ENCODE results near the gene HEPACAM. TPM values are rescaled to one million over a fixed set of nuclear protein-coding genes. Genes with fewer than 3 reads are reported as not detected.
A peak's percentile ranks its signal among the peaks of the same experiment; 100 is the strongest.
"Not testable (repeated sequence)": the region's sequence is repeated elsewhere in the genome, so short reads cannot be mapped to it uniquely, and the experiment has no call there.

HEPACAM gene
- total RNA-seq, 1 experiment from 2014 or later = not detected

DNA sequence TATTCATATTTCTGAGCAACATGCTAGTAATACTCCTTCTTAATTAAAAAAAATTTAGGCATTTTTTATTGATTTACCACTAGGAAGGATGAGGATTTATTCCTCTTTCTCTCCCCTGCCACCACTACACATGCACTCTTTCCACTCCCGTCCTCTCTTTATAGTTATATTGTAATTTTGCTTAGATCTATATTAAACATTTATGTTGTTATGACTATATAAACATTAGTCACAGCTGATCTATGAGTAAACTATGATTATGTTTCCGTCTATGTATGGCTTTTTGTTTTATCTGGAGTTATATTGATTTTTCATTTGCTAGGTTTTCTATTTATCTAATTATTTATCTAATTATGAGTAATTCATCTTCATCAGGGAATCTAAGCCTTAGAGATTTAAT lies 36.0 kb upstream of the HEPACAM start:
- no peak overlapping the region for H3K4me2 ChIP-seq (ENCODE audit: low read depth, low read length, poor library complexity, severe bottlenecking)
- no peaks in the 10 kb centered on the region for H4K20me1 ChIP-seq (ENCODE audit: insufficient read depth, low read depth, low read length)
- no peak overlapping the region for H3K4me3 ChIP-seq (ENCODE audit: low read length)
- H3K9me3 ChIP-seq (ENCODE audit: low read length) = no peaks in the 10 kb centered on the region
- no peaks in the 10 kb centered on the region for H3K4me1 ChIP-seq (ENCODE audit: low read length)
- no peak overlapping the region for H3K27ac ChIP-seq (ENCODE audit: low read length)
- H3K9me2 ChIP-seq (replicated peaks; ENCODE audit: insufficient read depth, low read length) = no peaks in the 10 kb centered on the region
- no peaks in the 10 kb centered on the region for H3K27me3 ChIP-seq (ENCODE audit: low read length)
- H3K36me3 ChIP-seq (ENCODE audit: insufficient read depth, low read length) = no peaks in the 10 kb centered on the region
- no peaks in the 10 kb centered on the region for H3K79me2 ChIP-seq (ENCODE audit: low read length)
- no peak overlapping the region for H2AFZ ChIP-seq (ENCODE audit: low read length)
- no peak for DNase-seq
- no peak overlapping the region for H3K9ac ChIP-seq (ENCODE audit: low read length)

DNA sequence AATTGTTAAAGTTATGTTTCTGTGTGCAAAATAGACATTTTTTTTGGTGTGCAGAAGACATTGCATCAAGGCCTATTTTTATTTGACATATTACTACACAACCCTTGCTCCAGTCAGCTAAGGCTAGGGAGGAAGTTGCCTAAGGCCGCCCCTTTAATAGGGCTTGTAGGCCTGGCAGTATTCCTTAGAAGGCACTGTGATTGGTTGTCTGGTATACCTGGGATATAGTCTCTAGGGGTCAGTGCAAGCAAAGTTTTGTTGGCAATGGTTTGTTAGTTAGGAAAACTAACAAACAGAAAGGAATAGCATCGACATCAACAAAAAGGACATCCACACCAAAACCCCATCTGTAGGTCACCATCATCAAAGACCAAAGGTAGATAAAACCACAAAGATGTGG lies 35.1 kb upstream of the HEPACAM start:
- H3K4me2 ChIP-seq (ENCODE audit: low read depth, low read length, poor library complexity, severe bottlenecking) = no peak overlapping the region

DNA sequence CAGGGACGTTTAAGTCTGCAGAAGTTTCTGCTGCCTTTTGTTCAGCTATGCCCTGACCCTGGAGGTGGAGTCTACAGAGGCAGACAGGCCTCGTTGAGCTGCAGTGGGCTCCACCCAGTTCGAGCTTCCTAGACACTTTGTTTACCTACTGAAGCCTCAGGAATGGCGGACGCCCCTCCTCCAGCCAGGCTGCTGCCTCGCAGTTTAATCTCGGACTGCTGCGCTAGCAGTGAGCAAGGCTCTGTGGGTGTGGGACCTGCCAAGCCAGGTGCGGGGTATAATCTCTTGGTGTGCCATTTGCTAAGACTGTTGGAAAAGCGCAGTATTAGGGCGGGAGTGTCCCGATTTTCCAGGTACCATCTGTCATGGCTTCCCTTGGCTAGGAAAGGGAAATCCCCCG lies 32.4 kb upstream of the HEPACAM start:
- not testable (repeated sequence) for H3K9ac ChIP-seq (ENCODE audit: low read length); H3K4me1 ChIP-seq (ENCODE audit: low read length); H4K20me1 ChIP-seq (ENCODE audit: insufficient read depth, low read depth, low read length); H2AFZ ChIP-seq (ENCODE audit: low read length); H3K27ac ChIP-seq (ENCODE audit: low read length); H3K79me2 ChIP-seq (ENCODE audit: low read length); H3K4me2 ChIP-seq (ENCODE audit: low read depth, low read length, poor library complexity, severe bottlenecking); DNase-seq; H3K4me3 ChIP-seq (ENCODE audit: low read length); H3K9me3 ChIP-seq (ENCODE audit: low read length); H3K27me3 ChIP-seq (ENCODE audit: low read length); H3K36me3 ChIP-seq (ENCODE audit: insufficient read depth, low read length); H3K9me2 ChIP-seq (replicated peaks; ENCODE audit: insufficient read depth, low read length)

More for the DNA sequence above, 35.1 kb upstream of the HEPACAM start:
- no peak overlapping the region for H3K27ac ChIP-seq (ENCODE audit: low read length)
- H3K4me1 ChIP-seq (ENCODE audit: low read length) = no peaks in the 10 kb centered on the region
- no peaks in the 10 kb centered on the region for H3K27me3 ChIP-seq (ENCODE audit: low read length)
- H3K9me2 ChIP-seq (replicated peaks; ENCODE audit: insufficient read depth, low read length) = no peaks in the 10 kb centered on the region
- DNase-seq = no peak
- no peak overlapping the region for H3K9ac ChIP-seq (ENCODE audit: low read length)
- H3K79me2 ChIP-seq (ENCODE audit: low read length) = no peaks in the 10 kb centered on the region
- no peaks in the 10 kb centered on the region for H3K9me3 ChIP-seq (ENCODE audit: low read length)
- no peaks in the 10 kb centered on the region for H3K36me3 ChIP-seq (ENCODE audit: insufficient read depth, low read length)
- no peaks in the 10 kb centered on the region for H4K20me1 ChIP-seq (ENCODE audit: insufficient read depth, low read depth, low read length)
- H3K4me3 ChIP-seq (ENCODE audit: low read length) = no peak overlapping the region
- H2AFZ ChIP-seq (ENCODE audit: low read length) = no peak overlapping the region

DNA sequence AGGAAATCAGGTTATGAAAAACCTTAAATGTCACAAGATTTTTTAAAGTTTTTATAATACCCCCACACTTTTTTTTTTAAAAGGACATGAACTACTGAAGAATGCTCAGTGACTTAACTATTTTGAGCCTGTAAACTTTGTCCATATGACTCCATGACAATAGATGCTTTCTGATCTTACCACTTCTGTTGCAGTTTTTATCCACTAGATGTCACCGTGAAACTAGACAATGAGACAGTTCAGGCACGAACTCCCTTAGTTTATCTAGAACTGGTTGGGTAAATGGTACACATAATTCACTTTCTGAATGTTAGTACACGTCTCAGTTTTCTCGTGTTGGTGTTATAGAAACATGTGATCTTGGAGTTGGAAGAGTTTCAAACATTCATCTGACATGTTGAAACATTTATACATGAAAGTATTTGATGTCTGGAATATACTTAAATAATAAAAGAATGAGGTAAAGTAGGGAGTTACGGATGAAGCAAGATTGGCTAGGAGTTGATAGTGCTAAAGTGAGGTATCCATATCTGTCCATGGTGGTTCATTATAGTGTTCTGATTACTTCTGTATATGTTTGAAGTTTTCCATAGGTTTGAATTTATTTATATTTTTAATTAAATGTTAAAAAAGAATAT lies 26.2 kb upstream of the HEPACAM start:
- Histone ChIP-seq H3K27me3 (ENCODE audit: low read length) (no peaks in the 10 kb centered on the region), H3K27ac (ENCODE audit: low read length) (no peak overlapping the region), H3K4me1 (ENCODE audit: low read length) (no peaks in the 10 kb centered on the region), H3K36me3 (ENCODE audit: insufficient read depth, low read length) (no peaks in the 10 kb centered on the region), H3K9ac (ENCODE audit: low read length) (no peak overlapping the region), H3K79me2 (ENCODE audit: low read length) (no peaks in the 10 kb centered on the region), H3K9me2 (replicated peaks; ENCODE audit: insufficient read depth, low read length) (no peaks in the 10 kb centered on the region), H4K20me1 (ENCODE audit: insufficient read depth, low read depth, low read length) (no peaks in the 10 kb centered on the region), H2AFZ (ENCODE audit: low read length) (no peak overlapping the region), H3K9me3 (ENCODE audit: low read length) (no peaks in the 10 kb centered on the region), H3K4me2 (ENCODE audit: low read depth, low read length, poor library complexity, severe bottlenecking) (no peak overlapping the region), H3K4me3 (ENCODE audit: low read length) (no peak overlapping the region)
- DNase-seq = peak; percentile 82

DNA sequence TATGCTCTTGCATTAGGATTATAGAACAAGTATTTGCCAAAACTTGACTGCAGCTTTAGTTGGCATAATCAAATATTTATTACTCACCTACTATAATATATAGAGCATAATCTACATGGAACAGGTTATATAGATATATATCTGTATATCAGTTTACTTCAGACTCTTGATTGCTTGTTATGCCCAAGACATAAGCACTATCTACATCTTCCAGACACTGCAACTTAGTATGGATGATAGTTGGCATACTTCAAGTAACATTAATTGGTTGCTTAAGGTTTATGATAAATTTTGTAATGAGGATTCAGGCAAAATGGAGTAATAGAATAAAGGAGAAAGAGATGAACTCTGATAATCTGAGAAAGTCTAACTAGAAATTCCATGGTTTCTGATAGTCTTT lies 19.2 kb upstream of the HEPACAM start:
- no peak overlapping the region for H3K27ac ChIP-seq (ENCODE audit: low read length)
- H3K4me1 ChIP-seq (ENCODE audit: low read length) = peaks cover 19% of the 10 kb centered on the region
- peak overlapping the region; percentile 88 for H3K4me3 ChIP-seq (ENCODE audit: low read length)
- no peaks in the 10 kb centered on the region for H3K9me2 ChIP-seq (replicated peaks; ENCODE audit: insufficient read depth, low read length)
- no peaks in the 10 kb centered on the region for H3K9me3 ChIP-seq (ENCODE audit: low read length)
- H3K79me2 ChIP-seq (ENCODE audit: low read length) = peaks cover 6% of the 10 kb centered on the region; the same call in 1 of the 2 replicates
- H3K36me3 ChIP-seq (ENCODE audit: insufficient read depth, low read length) = no peaks in the 10 kb centered on the region
- no peak for DNase-seq
- H2AFZ ChIP-seq (ENCODE audit: low read length) = no peak overlapping the region
- peak overlapping the region; percentile 81 for H3K9ac ChIP-seq (ENCODE audit: low read length)
- no peaks in the 10 kb centered on the region for H4K20me1 ChIP-seq (ENCODE audit: insufficient read depth, low read depth, low read length)
- H3K4me2 ChIP-seq (ENCODE audit: low read depth, low read length, poor library complexity, severe bottlenecking) = peak overlapping the region; percentile 96
- no peaks in the 10 kb centered on the region for H3K27me3 ChIP-seq (ENCODE audit: low read length)

- Histone ChIP-seq H3K4me3 (ENCODE audit: low read length) (peak overlapping the region; percentile 88), H3K4me1 (ENCODE audit: low read length) (peaks cover 19% of the 10 kb centered on the region), H3K9me2 (replicated peaks; ENCODE audit: insufficient read depth, low read length) (no peaks in the 10 kb centered on the region), H2AFZ (ENCODE audit: low read length) (0 out of 2 replicates have a peak overlapping the region, but pooled peaks have one; percentile 36), H3K9me3 (ENCODE audit: low read length) (no peaks in the 10 kb centered on the region), H3K9ac (ENCODE audit: low read length) (peak overlapping the region; percentile 81), H4K20me1 (ENCODE audit: insufficient read depth, low read depth, low read length) (no peaks in the 10 kb centered on the region), H3K79me2 (ENCODE audit: low read length) (peaks cover 6% of the 10 kb centered on the region; the same call in 1 of the 2 replicates), H3K27me3 (ENCODE audit: low read length) (no peaks in the 10 kb centered on the region), H3K4me2 (ENCODE audit: low read depth, low read length, poor library complexity, severe bottlenecking) (peak overlapping the region; percentile 96), H3K36me3 (ENCODE audit: insufficient read depth, low read length) (no peaks in the 10 kb centered on the region), H3K27ac (ENCODE audit: low read length) (peak overlapping the region; percentile 29; the same call in 1 of the 2 replicates)
- no peak for DNase-seq
Measured at GRCh38 chr11:124954590-124954955, 18.7 kb upstream of the HEPACAM start.

DNA sequence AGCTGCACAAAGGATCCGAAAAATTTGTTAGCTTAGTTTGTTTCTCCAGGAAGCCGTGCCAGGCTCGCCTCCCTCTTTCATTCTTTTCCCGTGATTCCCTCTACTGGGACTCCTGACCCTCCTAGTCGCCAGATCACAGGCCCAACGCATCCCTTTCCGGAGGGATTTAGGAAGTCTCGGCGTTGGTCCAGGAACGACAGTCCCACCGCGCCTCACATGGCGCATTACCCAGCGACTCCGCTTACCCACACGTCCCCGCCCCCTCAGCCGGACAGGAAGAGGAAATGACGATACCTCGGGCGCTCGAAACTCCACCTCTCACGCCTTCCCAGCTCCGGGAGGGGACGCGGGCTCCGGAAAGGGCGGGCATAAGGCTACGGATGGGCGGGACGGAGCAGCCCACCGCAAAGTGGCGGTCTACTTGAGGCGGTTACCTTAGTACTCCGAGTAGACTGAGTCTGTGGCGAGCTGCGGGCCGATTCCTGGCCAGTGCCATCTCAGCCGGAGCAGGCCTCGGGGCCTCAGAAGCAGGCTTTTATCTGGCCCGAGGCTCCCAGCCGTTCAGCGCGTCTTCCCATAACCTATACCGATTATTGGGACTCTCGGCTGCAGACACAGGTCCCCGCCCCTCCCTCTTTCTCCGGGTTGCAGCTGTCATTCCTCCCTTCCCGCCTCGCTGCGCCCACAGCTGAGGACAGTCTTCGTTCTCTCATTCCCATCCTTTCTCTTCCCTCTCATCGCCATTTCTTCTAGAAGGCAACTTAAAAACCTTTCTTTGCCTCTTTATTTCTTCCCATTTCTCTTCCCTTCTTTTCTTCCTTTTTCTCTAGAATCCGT lies 18.1 kb upstream of the HEPACAM start, which contains the start of gene CCDC15:
TSS of gene CCDC15 (plus strand) at position 450 of the 837 bp plus-strand sequence. CDS start 531 bp downstream, outside the sequence.
- Histone ChIP-seq H3K4me2 (ENCODE audit: low read depth, low read length, poor library complexity, severe bottlenecking) (peak within 1 kb of the TSS; percentile 96), H3K9me2 (replicated peaks; ENCODE audit: insufficient read depth, low read length) (no peaks in the 10 kb centered on the region), H3K27ac (ENCODE audit: low read length) (peak within 1 kb of the TSS; percentile 29; the same call in 1 of the 2 replicates), H3K9ac (ENCODE audit: low read length) (peak within 1 kb of the TSS; percentile 81), H2AFZ (ENCODE audit: low read length) (0 out of 2 replicates have a peak within 1 kb of the TSS, but pooled peaks have one; percentile 36), H3K27me3 (ENCODE audit: low read length) (no peaks in the 10 kb centered on the region), H4K20me1 (ENCODE audit: insufficient read depth, low read depth, low read length) (no peaks in the 10 kb centered on the region), H3K4me1 (ENCODE audit: low read length) (peaks cover 19% of the 10 kb centered on the region), H3K4me3 (ENCODE audit: low read length) (peak within 1 kb of the TSS; percentile 88), H3K9me3 (ENCODE audit: low read length) (no peaks in the 10 kb centered on the region), H3K79me2 (ENCODE audit: low read length) (peaks cover 6% of the 10 kb centered on the region; the same call in 1 of the 2 replicates), H3K36me3 (ENCODE audit: insufficient read depth, low read length) (no peaks in the 10 kb centered on the region)
- peak; percentile 96 for DNase-seq

DNA sequence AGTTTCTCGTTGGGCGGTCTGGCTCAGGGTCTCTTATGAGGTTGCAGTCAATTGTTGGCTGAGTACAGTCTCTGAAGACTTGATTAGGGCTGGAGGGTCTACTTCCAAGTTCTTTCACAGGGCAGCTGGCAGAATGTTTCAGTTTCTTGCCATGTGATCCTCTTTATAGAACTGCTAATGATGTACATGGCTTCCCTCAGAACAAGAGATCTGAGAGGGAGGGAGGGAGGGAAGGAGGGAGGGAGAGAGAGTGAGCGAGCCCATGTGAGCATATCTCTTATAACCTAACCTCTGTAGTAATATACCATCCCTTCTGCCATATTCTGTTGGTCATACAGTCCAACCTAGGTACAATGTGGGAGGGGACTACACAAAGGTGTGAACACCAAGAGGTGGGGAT lies 15.5 kb upstream of the HEPACAM start:
- no peaks in the 10 kb centered on the region for H3K36me3 ChIP-seq (ENCODE audit: insufficient read depth, low read length)
- H3K9me2 ChIP-seq (replicated peaks; ENCODE audit: insufficient read depth, low read length) = no peaks in the 10 kb centered on the region
- peaks cover 19% of the 10 kb centered on the region for H3K4me1 ChIP-seq (ENCODE audit: low read length)
- no peak overlapping the region for H3K27ac ChIP-seq (ENCODE audit: low read length)
- DNase-seq = no peak
- no peak overlapping the region for H3K4me3 ChIP-seq (ENCODE audit: low read length)
- no peak overlapping the region for H2AFZ ChIP-seq (ENCODE audit: low read length)
- no peaks in the 10 kb centered on the region for H4K20me1 ChIP-seq (ENCODE audit: insufficient read depth, low read depth, low read length)
- H3K9ac ChIP-seq (ENCODE audit: low read length) = no peak overlapping the region
- no peak overlapping the region for H3K4me2 ChIP-seq (ENCODE audit: low read depth, low read length, poor library complexity, severe bottlenecking)
- peaks cover 6% of the 10 kb centered on the region; the same call in 1 of the 2 replicates for H3K79me2 ChIP-seq (ENCODE audit: low read length)
- H3K27me3 ChIP-seq (ENCODE audit: low read length) = no peaks in the 10 kb centered on the region
- H3K9me3 ChIP-seq (ENCODE audit: low read length) = no peaks in the 10 kb centered on the region
